Nephron (organoid): ENCODE results near the gene ENDOG.

Experiments used
- H3K27ac Mint-ChIP-seq, 3 experiments: 2 replicates each; pipeline ENCODE4 v1.8.0; 2020; ENCODE audit warnings: mixed read lengths in 3 of 3, mild to moderate bottlenecking in 2 of 3, moderate library complexity in 1 of 3
- H3K27me3 Mint-ChIP-seq: 2 replicates; pipeline ENCODE4 v1.8.0; 2021; ENCODE audit warnings: low read depth, mild to moderate bottlenecking, moderate library complexity, mixed read lengths
- H3K36me3 Mint-ChIP-seq: 2 replicates; pipeline ENCODE4 v1.8.0; 2020; ENCODE audit warnings: low read depth, mixed read lengths
- H3K4me1 Mint-ChIP-seq: 2 replicates; pipeline ENCODE4 v1.8.0; 2020; ENCODE audit warnings: mixed read lengths
- H3K4me3 Mint-ChIP-seq, 3 experiments: 2 replicates each; pipeline ENCODE4 v1.8.0; 2020; ENCODE audit warnings: mild to moderate bottlenecking in 3 of 3, mixed read lengths in 3 of 3, moderate library complexity in 2 of 3
- H3K9me3 Mint-ChIP-seq: 2 replicates; pipeline ENCODE4 v1.8.0; 2020; ENCODE audit warnings: mixed read lengths
- TF ChIP-seq, protein P1 (sequence below), 3 experiments: fragments of 200-600 bp; sonication (generic); IDR thresholded peaks; one replicate each; pipeline ENCODE4 v1.5.0; 2021; ENCODE audit warnings: antibody characterized with exemption in 3 of 3; ENCODE audit not compliant: unreplicated experiment in 3 of 3

Gene ENDOG

DNA sequence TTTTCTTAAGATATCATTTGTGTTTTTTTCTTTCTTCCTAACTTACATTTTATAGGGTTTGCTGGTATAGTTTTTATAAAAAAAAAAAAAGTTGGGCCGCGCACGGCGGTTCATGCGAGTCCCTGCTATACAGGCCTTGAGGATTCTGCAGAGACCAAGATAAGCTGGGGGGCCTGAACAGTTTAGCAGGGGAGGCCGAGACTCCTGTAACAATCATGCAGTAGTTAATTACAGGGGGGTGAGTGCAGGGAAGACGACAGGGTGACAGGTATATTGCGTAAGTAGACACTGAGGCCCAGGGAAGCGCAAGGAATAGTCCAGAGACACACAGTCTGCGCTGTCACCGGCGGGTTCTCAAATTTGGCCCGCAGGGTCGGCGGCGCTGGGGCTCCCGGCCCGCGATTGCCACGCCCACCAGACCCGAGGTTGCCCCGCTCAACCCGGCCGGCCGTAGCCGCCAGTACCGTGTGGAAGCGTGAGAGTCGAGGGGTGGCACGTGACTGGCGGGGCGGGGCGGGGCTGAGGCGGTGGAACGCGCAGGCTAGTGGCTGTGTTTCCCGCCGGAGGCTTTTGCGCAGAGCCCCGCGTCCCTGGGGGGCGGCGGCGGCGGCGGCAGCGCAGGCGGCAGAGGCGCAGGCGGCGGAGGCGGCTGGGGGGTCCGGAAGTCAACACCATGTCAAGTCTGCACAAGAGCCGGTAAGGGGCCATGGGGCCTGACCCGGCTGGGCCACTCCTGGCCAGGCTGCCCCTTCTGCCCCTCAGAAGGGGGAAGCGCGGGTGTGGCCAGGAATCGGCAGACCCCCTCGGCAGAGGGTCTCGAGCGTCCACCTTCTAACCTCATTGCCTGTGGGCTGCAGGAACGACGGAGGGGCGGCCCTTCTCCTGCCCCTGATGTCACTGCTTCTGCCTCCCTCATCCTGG lies 31.4 kb upstream of the ENDOG start, which contains the start of gene TBC1D13:
Gene TBC1D13 (plus strand): TSS at position 573 of the 921 bp plus-strand sequence. CDS start 101 bp downstream, at position 674.
- Mint-ChIP-seq H3K4me3 (peak within 1 kb of the TSS; percentile 98 to 100 (median 99)), H3K9me3 (peaks cover 2% of the 10 kb centered on the region)

DNA sequence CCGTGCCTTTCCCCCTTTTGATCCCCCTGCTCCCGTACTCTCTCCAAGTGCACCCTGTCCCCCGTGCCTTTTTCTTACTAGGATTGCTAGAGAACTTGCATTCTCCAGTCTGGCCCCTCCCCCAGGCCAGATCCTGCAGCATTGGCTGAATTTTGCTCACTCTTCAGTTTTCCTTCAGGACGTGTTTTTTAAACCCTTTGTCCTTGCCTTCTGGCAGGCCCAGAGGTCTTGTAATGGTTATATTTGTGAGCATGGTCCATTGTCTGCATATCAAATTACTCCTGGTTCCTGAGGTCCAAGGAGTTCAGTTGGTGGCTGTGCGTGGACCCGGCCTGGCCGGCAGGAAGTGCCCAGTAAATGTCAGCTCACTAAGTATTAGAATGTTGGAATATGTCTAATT lies 30.6 kb upstream of the ENDOG start:
- peaks cover 9% of the 10 kb centered on the region for H3K36me3 Mint-ChIP-seq
- peaks cover 2% of the 10 kb centered on the region for H3K9me3 Mint-ChIP-seq
- peaks cover 15% of the 10 kb centered on the region for H3K4me1 Mint-ChIP-seq
- H3K27ac Mint-ChIP-seq, result peak overlapping the region; percentile 91 to 96 (median 96)
- no peaks in the 10 kb centered on the region for H3K27me3 Mint-ChIP-seq
- TF ChIP-seq, protein P1, sequence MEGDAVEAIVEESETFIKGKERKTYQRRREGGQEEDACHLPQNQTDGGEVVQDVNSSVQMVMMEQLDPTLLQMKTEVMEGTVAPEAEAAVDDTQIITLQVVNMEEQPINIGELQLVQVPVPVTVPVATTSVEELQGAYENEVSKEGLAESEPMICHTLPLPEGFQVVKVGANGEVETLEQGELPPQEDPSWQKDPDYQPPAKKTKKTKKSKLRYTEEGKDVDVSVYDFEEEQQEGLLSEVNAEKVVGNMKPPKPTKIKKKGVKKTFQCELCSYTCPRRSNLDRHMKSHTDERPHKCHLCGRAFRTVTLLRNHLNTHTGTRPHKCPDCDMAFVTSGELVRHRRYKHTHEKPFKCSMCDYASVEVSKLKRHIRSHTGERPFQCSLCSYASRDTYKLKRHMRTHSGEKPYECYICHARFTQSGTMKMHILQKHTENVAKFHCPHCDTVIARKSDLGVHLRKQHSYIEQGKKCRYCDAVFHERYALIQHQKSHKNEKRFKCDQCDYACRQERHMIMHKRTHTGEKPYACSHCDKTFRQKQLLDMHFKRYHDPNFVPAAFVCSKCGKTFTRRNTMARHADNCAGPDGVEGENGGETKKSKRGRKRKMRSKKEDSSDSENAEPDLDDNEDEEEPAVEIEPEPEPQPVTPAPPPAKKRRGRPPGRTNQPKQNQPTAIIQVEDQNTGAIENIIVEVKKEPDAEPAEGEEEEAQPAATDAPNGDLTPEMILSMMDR (IDR thresholded peaks at IDR 0.05; ENCODE audit: unreplicated experiment in 3 of 3), result no peak
- H3K4me3 Mint-ChIP-seq, result peak overlapping the region; percentile 98 to 100 (median 99)

More for the DNA sequence above, 31.4 kb upstream of the ENDOG start, which contains the start of gene TBC1D13:
- Mint-ChIP-seq H3K27me3 (no peaks in the 10 kb centered on the region), H3K4me1 (peaks cover 15% of the 10 kb centered on the region), H3K27ac (peak within 1 kb of the TSS; percentile 91 to 96 (median 96)), H3K36me3 (peaks cover 8% of the 10 kb centered on the region)
- TF ChIP-seq, protein P1 (IDR thresholded peaks at IDR 0.05; ENCODE audit: unreplicated experiment in 3 of 3), result no peak

DNA sequence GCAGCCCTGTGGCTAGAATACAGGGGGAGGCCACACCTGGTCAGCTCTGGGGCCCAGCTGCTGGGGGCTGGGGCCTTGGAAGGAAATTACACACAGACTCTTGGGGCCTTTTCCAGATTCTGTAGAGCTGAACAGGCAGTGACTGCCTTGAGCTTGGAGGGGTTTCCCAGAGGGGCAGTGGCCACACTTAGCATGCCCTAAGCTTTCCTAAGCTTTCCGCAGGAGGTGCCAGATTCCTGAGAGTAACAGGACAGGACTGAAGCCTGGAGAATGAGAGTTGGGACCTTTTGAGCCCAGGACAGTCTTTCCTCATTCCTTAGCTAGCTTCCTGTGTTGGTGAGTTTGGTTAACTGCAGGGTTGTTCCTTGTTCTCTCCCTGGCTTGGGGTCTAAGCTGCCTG lies 29.9 kb upstream of the ENDOG start:
- Mint-ChIP-seq H3K4me1 (peaks cover 8% of the 10 kb centered on the region), H3K27me3 (no peaks in the 10 kb centered on the region), H3K4me3 (peak overlapping the region; percentile 98 to 100 (median 99)), H3K36me3 (peaks cover 17% of the 10 kb centered on the region), H3K27ac (peak overlapping the region in 2 of 3 experiments; percentile 91 to 96), H3K9me3 (no peaks in the 10 kb centered on the region)
- TF ChIP-seq, protein P1 (IDR thresholded peaks at IDR 0.05; ENCODE audit: unreplicated experiment in 3 of 3), result no peak

DNA sequence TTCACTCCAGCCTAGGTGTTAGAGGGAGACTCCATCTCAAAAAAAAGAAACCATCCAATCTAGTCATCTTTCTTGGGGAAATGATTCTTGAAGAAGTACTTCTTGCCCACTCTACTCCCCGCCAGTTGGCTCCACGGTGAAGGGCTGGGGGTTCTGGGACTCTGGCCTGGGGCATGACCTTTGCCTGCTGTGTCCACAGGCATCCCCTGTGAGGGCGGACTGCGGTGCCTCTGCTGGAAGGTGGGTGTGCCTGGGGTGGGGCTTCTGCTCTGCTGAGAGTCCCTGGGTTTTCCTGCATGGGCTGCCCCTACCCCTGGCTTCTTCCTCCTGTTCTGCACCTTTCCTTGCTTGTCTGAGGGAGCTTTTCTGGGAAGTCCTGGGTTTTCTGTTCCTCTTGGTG lies 27.8 kb upstream of the ENDOG start:
- Mint-ChIP-seq H3K4me1 (peaks cover 8% of the 10 kb centered on the region), H3K27me3 (no peaks in the 10 kb centered on the region), H3K27ac (no peak overlapping the region), H3K4me3 (peak overlapping the region in 1 of 3 experiments; percentile 25), H3K9me3 (no peaks in the 10 kb centered on the region), H3K36me3 (peaks cover 23% of the 10 kb centered on the region)
- TF ChIP-seq, protein P1 (IDR thresholded peaks at IDR 0.05; ENCODE audit: unreplicated experiment in 3 of 3), result no peak

DNA sequence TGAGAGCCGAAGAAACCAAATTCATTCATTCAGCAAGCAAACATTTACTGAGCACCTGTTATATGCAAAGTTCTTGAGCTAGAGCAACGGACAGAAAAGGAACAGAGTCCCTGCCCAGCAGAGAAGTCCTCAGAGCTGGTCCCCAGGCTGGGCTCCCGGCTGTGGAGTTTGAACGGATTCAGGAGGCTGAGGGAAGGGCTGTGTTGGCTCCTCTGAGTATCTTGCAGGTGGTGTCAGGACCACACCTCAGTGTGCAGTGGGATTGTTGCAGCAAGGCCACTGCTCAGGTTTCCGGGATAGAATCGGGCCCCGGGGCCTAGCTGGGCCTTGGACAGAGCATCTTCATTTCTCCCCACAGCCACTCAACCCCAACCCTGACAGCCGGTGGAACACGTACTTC lies 26.2 kb upstream of the ENDOG start:
- no peaks in the 10 kb centered on the region for H3K27me3 Mint-ChIP-seq
- no peaks in the 10 kb centered on the region for H3K9me3 Mint-ChIP-seq
- H3K4me1 Mint-ChIP-seq, result peaks cover 8% of the 10 kb centered on the region
- no peak overlapping the region for H3K4me3 Mint-ChIP-seq
- H3K36me3 Mint-ChIP-seq, result peaks cover 26% of the 10 kb centered on the region
- TF ChIP-seq, protein P1 (IDR thresholded peaks at IDR 0.05; ENCODE audit: unreplicated experiment in 3 of 3), result no peak
- no peak overlapping the region for H3K27ac Mint-ChIP-seq
